B cell (primary cell): ENCODE results near the gene CYP2F1. TPM values are rescaled to one million over a fixed set of nuclear protein-coding genes. Genes with fewer than 3 reads are reported as not detected.
"Not testable (repeated sequence)": the region's sequence is repeated elsewhere in the genome, so short reads cannot be mapped to it uniquely, and the experiment has no call there.

Experiments
- ATAC-seq: fragments of 200-7000 bp; cut with Tn5 transposase; one replicate; pipeline ENCODE4 v1.10.0; 2021; ENCODE audit warnings: low read depth, mild to moderate bottlenecking, moderate number of reproducible peaks, moderate library complexity
- CTCF ChIA-PET: fragments of 350-600 bp; sonication (Branson Sonifier 250); formaldehyde crosslinking; loops from one replicate; lab custom pipeline; 2021; ENCODE audit warnings: antibody characterized with exemption, inconsistent platforms; lab: Charles Lee
- POLR2A ChIA-PET: fragments of 350-600 bp; sonication (Branson Sonifier 250); formaldehyde crosslinking; loops from one replicate; lab custom pipeline; 2021; ENCODE audit warnings: antibody characterized with exemption; lab: Charles Lee
- DNase-seq: peaks from one replicate; pipeline ENCODE4 v3.0.0; 2013
- H2AFZ ChIP-seq: 2 replicates; pipeline ENCODE4 v1.6.1; 2012; ENCODE audit warnings: mild to moderate bottlenecking, low read depth, low read length; ENCODE audit not compliant: insufficient read depth, poor library complexity, severe bottlenecking
- H3K27ac ChIP-seq, 2 donors: 1 replicate in 1 of 2; 2 replicates in 1 of 2; pipeline ENCODE4 v1.5.1; 2012 to 2013; ENCODE audit warnings: low read length in 2 of 2, mild to moderate bottlenecking in 2 of 2, moderate library complexity in 1 of 2
- H3K27me3 ChIP-seq, 4 experiments: fragments of 200-600 bp in 1 of 4; sonication (generic) in 1 of 4; replicated peaks in 1 of 4; 1 replicate in 2 of 4; 2 replicates in 2 of 4; pipeline versions ENCODE4 v1.6.1 to v1.7.0; 2013 to 2016; ENCODE audit warnings: low read length in 3 of 4, mild to moderate bottlenecking in 2 of 4, mixed read lengths in 1 of 4, moderate library complexity in 1 of 4; ENCODE audit not compliant: insufficient read depth in 4 of 4, control insufficient read depth in 3 of 4; ENCODE audit errors: control extremely low read depth in 1 of 4
- H3K36me3 ChIP-seq, 2 experiments: replicated peaks in 1 of 2; 1 replicate in 1 of 2; 2 replicates in 1 of 2; pipeline versions ENCODE4 v1.6.1 to v1.7.1; 2013; ENCODE audit warnings: low read length in 1 of 2; ENCODE audit not compliant: insufficient read depth in 2 of 2, control insufficient read depth in 1 of 2; ENCODE audit errors: control extremely low read depth in 1 of 2, extremely low read depth in 1 of 2
- H3K4me1 ChIP-seq, 2 donors: fragments of 200-600 bp in 1 of 2; sonication (generic) in 1 of 2; 1 replicate in 1 of 2; 2 replicates in 1 of 2; pipeline versions ENCODE4 v1.5.1 to v1.6.1; 2013 to 2017; ENCODE audit warnings: low read length in 2 of 2; ENCODE audit not compliant: control insufficient read depth in 2 of 2, insufficient read depth in 2 of 2
- H3K4me2 ChIP-seq: replicated peaks from 2 replicates; pipeline ENCODE3; 2012; ENCODE audit warnings: mild to moderate bottlenecking, low read depth, low read length; ENCODE audit not compliant: poor library complexity, severe bottlenecking
- H3K4me3 ChIP-seq, 5 experiments: fragments of 200-600 bp in 1 of 5; sonication (generic) in 1 of 5; 1 replicate in 3 of 5; 2 replicates in 2 of 5; pipeline versions ENCODE4 v1.5.1 to v1.7.0; 2011 to 2016; ENCODE audit warnings: low read length in 4 of 5, mild to moderate bottlenecking in 4 of 5, low read depth in 2 of 5, control low read depth in 1 of 5, moderate library complexity in 1 of 5; ENCODE audit not compliant: insufficient read depth in 1 of 5; ENCODE audit errors: control extremely low read depth in 1 of 5, extremely low read depth in 1 of 5
- H3K79me2 ChIP-seq: fragments of 200-600 bp; sonication (generic); one replicate; pipeline ENCODE4 v1.6.0; 2016; ENCODE audit warnings: low read length; ENCODE audit not compliant: control insufficient read depth, insufficient read depth
- H3K9ac ChIP-seq: fragments of 200-600 bp; sonication (generic); 2 replicates; pipeline ENCODE4 v1.6.1; 2017; ENCODE audit warnings: mild to moderate bottlenecking, low read length, moderate library complexity
- H3K9me3 ChIP-seq, 3 donors: one replicate each; pipeline versions ENCODE4 v1.6.1 to v1.7.1; 2013; ENCODE audit warnings: low read length in 2 of 3; ENCODE audit not compliant: control insufficient read depth in 2 of 3, insufficient read depth in 1 of 3; ENCODE audit errors: control extremely low read depth in 1 of 3
- H4K20me1 ChIP-seq: 2 replicates; pipeline ENCODE4 v1.6.0; 2012; ENCODE audit warnings: mild to moderate bottlenecking, low read length; ENCODE audit not compliant: insufficient read depth, control insufficient read depth, poor library complexity, severe bottlenecking
- H3K27ac Mint-ChIP-seq: one replicate; pipeline ENCODE4 v1.8.0; 2021; ENCODE audit warnings: mixed read lengths
- H3K27me3 Mint-ChIP-seq: one replicate; pipeline ENCODE4 v1.8.0; 2021; ENCODE audit warnings: mixed read lengths
- H3K4me1 Mint-ChIP-seq: one replicate; pipeline ENCODE4 v1.8.0; 2021; ENCODE audit warnings: mixed read lengths
- H3K4me3 Mint-ChIP-seq: one replicate; pipeline ENCODE4 v1.8.0; 2021; ENCODE audit warnings: mixed read lengths
- H3K9me3 Mint-ChIP-seq: one replicate; pipeline ENCODE4 v1.8.0; 2022; ENCODE audit warnings: mixed read lengths; ENCODE audit not compliant: insufficient read depth
- CTCF ChIP-seq: fragments of 200-600 bp; IDR thresholded peaks from one replicate; pipeline ENCODE4 v1.8.0; 2022; ENCODE audit warnings: antibody characterized with exemption, mild to moderate bottlenecking
- EZH2 ChIP-seq: IDR thresholded peaks from 2 replicates; pipeline ENCODE4 v1.6.1; 2012; ENCODE audit warnings: borderline replicate concordance, low read depth, mild to moderate bottlenecking, moderate library complexity, low read length; ENCODE audit not compliant: insufficient read depth, poor library complexity, severe bottlenecking
- WGBS: methylation state at CpG from one replicate; pipeline ENCODE4 v1.1.5; 2013; ENCODE audit warnings: missing lambda C conversion rate; ENCODE audit not compliant: insufficient coverage; 5-methylcytosine and 5-hydroxymethylcytosine counted together
- intact Hi-C: fragments of 100-400 bp; cut with micrococcal nuclease; formaldehyde crosslinking; loops from one replicate; pipeline ENCODE4 v1.10.0; 2022
- polyA plus RNA-seq: library from polyadenylated mRNA; depleted of rRNA; stranded (reverse); fragments of >200 nt; gene quantifications from 2 replicates; pipeline ENCODE4 v1.2.3, GENCODE V29; 2012
- total RNA-seq, 2 donors: library from RNA; stranded (reverse); fragments of 120-200 nt in 1 of 2; gene quantifications; 1 replicate in 1 of 2; 2 replicates in 1 of 2; pipeline versions ENCODE4 v1.2.3 to v1.2.4, GENCODE V29; 2013 to 2022

CYP2F1 gene
- total and polyA plus RNA-seq, 2 donors (not counting 1 experiment from before 2014, with no cell fraction given) = 0.04 TPM; not detected in 1

- Histone ChIP-seq H3K4me1 (no peaks in the 10 kb centered on the region), H3K79me2 (no peaks in the 10 kb centered on the region), H3K9me3 (peaks cover 0 to 7% (median 1%) of the 10 kb centered on the region in 3 donors), H4K20me1 (no peaks in the 10 kb centered on the region), H2AFZ (no peak overlapping the region), H3K4me2 (no peak overlapping the region), H3K36me3 (no peaks in the 10 kb centered on the region), H3K9ac (no peak overlapping the region), H3K4me3 (no peak overlapping the region), H3K27me3 (peaks cover 0 to 4% (median 0%) of the 10 kb centered on the region in 4 experiments), H3K27ac (no peak overlapping the region)
- Mint-ChIP-seq H3K9me3 (peaks cover 7% of the 10 kb centered on the region), H3K27me3 (peaks cover 30% of the 10 kb centered on the region), H3K4me3 (no peak overlapping the region), H3K27ac (no peak overlapping the region), H3K4me1 (no peaks in the 10 kb centered on the region)
- ChIA-PET CTCF (no interaction called here), POLR2A (no interaction called here)
- ATAC-seq (no peak), DNase-seq (no peak)
- WGBS = no CpG with 5 or more reads among the region's 2 CpGs
- TF ChIP-seq EZH2 (no peak), CTCF (no peak)
- intact Hi-C loops = no loop called here
Observed at GRCh38 chr19:41097302-41097701, 16.9 kb upstream of the CYP2F1 start.

DNA sequence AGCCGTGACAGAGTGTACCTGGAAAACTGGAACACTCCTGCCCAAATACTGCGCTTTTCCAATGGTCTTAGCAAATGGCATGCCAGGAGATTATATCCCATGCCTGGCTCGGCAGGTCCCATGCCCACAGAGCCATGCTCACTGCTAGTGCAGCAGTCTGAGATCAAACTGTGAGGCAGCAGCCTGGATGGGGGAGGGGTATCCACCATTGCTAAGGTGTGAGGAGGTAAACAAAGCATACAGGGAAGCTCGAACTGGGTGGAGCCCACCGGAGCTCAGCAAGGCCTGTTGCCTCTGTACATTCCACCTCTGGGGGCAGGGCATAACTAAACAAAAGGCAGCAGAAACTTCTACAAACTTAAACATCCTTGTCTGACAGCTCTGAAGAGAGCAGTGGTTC lies 15.5 kb upstream of the CYP2F1 start:
- Mint-ChIP-seq H3K4me3 (no peak overlapping the region), H3K27me3 (peaks cover 28% of the 10 kb centered on the region), H3K27ac (no peak overlapping the region), H3K4me1 (no peaks in the 10 kb centered on the region), H3K9me3 (peaks cover 9% of the 10 kb centered on the region)
- Histone ChIP-seq H3K27me3 (peaks cover 0 to 4% (median 0%) of the 10 kb centered on the region in 4 experiments), H2AFZ (no peak overlapping the region), H3K27ac (no peak overlapping the region), H3K79me2 (no peaks in the 10 kb centered on the region), H3K4me2 (no peak overlapping the region), H3K4me3 (no peak overlapping the region), H3K9me3 (peaks cover 0 to 9% (median 1%) of the 10 kb centered on the region in 3 donors), H4K20me1 (no peaks in the 10 kb centered on the region), H3K4me1 (no peaks in the 10 kb centered on the region), H3K36me3 (no peaks in the 10 kb centered on the region), H3K9ac (no peak overlapping the region)
- intact Hi-C loops = no loop called here
- ChIA-PET CTCF (no interaction called here), POLR2A (no interaction called here)
- TF ChIP-seq EZH2 (no peak), CTCF (no peak)
- DNase-seq (no peak), ATAC-seq (no peak)
- WGBS = 84% methylated on average over 5 of the region's 5 CpGs

DNA sequence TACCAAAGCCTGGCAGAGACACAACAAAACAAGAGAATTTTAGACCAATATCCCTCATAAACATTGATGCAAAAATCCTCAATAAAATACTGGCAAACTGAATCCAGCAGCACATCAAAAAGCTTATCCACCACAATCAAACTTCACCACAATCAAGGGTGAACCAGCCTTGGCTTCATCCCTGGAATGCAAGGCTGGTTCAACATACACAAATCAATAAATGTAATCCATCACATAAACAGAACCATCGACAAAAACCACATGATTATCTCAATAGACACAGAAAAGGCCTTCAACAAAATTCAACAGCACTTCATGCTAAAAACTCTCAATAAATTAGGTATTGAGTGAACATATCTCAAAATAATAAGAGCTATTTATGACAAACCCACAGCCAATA lies 12.0 kb upstream of the CYP2F1 start:
- ATAC-seq, CTCF ChIA-PET, H3K36me3 ChIP-seq, H3K4me3 Mint-ChIP-seq, H3K4me1 ChIP-seq, H3K9ac ChIP-seq, H3K4me3 ChIP-seq, H3K27me3 ChIP-seq, H2AFZ ChIP-seq, H3K4me2 ChIP-seq, H3K4me1 Mint-ChIP-seq, H3K79me2 ChIP-seq, H3K27ac Mint-ChIP-seq, H3K27ac ChIP-seq, H3K9me3 ChIP-seq, H4K20me1 ChIP-seq, POLR2A ChIA-PET, DNase-seq, intact Hi-C loops: not testable (repeated sequence)
- Mint-ChIP-seq H3K27me3 (peaks cover 11% of the 10 kb centered on the region), H3K9me3 (peaks cover 12% of the 10 kb centered on the region)
- no CpG with 5 or more reads among the region's 1 CpG for WGBS
